Bronchial epithelial cell (primary cell): ENCODE data around the gene AUTS2. TPM values are rescaled to one million over a fixed set of nuclear protein-coding genes. Genes with fewer than 3 reads are reported as not detected.

Experiments
- DNase-seq: peaks from one replicate; pipeline ENCODE4 v3.0.0-alpha.2; 2010; ENCODE audit warnings: low read depth
- FAIRE-seq: peaks from 2 replicates; lab custom pipeline; 2011; peaks lifted over from hg19 to GRCh38; lab: Jason Lieb, UNC
- H3K27me3 ChIP-seq: 2 replicates; pipeline ENCODE4 v1.5.1; 2011; ENCODE audit warnings: low read length; ENCODE audit not compliant: control insufficient read depth, insufficient read depth
- H3K36me3 ChIP-seq: 2 replicates; pipeline ENCODE4 v1.5.1; 2011; ENCODE audit warnings: low read length; ENCODE audit not compliant: control insufficient read depth, insufficient read depth
- H3K4me3 ChIP-seq: 2 replicates; pipeline ENCODE4 v1.5.1; 2011; ENCODE audit warnings: mild to moderate bottlenecking, low read depth, low read length, control low read depth
- CTCF ChIP-seq: IDR thresholded peaks from 2 replicates; pipeline ENCODE4 v1.5.1; 2011; ENCODE audit warnings: mild to moderate bottlenecking, moderate library complexity, low read length, control low read depth, inconsistent platforms; ENCODE audit not compliant: insufficient read depth, severe bottlenecking
- total RNA-seq: library from RNA; depleted of rRNA; stranded (reverse); fragments of >200 nt; gene quantifications from 2 replicates; pipeline ENCODE4 v1.2.1, GENCODE V29; 2014

AUTS2 gene
- total RNA-seq, 1 donor from 2014 or later = 9.5 TPM

- FAIRE-seq = no peak
- TF ChIP-seq CTCF = peak; percentile 23
- DNase-seq = peak; percentile 24
- H3K36me3 ChIP-seq = peaks cover 21% of the 10 kb centered on the region
- H3K27me3 ChIP-seq = no peaks in the 10 kb centered on the region
- no peak overlapping the region for H3K4me3 ChIP-seq
Measured at GRCh38 chr7:70775570-70776156, 1177.4 kb downstream of the AUTS2 start.

- no peak for TF ChIP-seq CTCF
- H3K4me3 ChIP-seq = no peak overlapping the region
- FAIRE-seq (no peak), DNase-seq (no peak)
- peaks cover 21% of the 10 kb centered on the region for H3K36me3 ChIP-seq
- no peaks in the 10 kb centered on the region for H3K27me3 ChIP-seq
Measured at GRCh38 chr7:70776627-70777101, 1178.4 kb downstream of the AUTS2 start.

DNA sequence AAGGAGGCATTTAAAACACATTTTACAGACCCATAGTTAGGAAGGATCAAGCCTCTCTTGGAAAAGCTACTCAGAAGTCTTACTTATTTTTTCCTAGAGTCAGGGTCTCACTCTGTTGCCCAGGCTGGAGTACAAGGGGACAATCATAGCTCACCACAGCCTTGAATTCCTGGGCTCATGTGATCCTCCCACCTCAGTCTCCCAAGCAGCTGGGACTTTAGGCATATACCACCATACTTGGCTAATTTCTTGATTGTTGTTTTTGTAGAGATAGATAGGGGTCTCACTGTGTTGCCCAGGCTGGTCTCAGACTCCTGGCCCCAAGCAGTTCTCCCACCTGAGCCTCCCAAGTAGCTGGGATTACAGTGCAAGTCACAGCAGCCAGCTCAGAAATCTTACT is 1179.0 kb downstream of the AUTS2 start:
- no peak for DNase-seq
- Histone ChIP-seq H3K27me3 (no peaks in the 10 kb centered on the region), H3K36me3 (peaks cover 24% of the 10 kb centered on the region), H3K4me3 (no peak overlapping the region)
- FAIRE-seq = no peak
- no peak for TF ChIP-seq CTCF

DNA sequence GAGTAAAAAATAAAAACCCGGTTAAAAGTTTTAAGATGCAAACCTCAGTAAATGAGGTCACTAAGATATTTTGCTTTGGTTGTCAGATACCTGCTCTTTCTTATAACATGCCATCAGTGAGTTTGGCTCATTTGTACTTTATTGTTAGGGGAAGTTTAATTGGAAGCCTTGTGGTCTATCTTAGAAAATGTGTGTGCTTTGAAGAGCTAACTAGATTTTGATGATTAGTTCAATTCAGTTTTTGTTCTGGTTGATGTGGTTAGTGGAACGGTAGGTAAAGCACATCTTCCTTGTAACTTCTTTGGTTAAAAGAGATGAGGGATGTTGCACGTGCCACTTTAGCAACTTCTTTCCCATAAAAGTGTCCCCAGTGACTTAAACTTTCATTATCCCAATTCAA is 1180.3 kb downstream of the AUTS2 start:
- TF ChIP-seq CTCF = no peak
- no peak for FAIRE-seq
- Histone ChIP-seq H3K36me3 (peaks cover 22% of the 10 kb centered on the region), H3K4me3 (no peak overlapping the region), H3K27me3 (no peaks in the 10 kb centered on the region)
- no peak for DNase-seq

GRCh38 chr7:70779321-70779720 is 1181.0 kb downstream of the AUTS2 start:
- FAIRE-seq (no peak), DNase-seq (no peak)
- Histone ChIP-seq H3K27me3 (no peaks in the 10 kb centered on the region), H3K4me3 (no peak overlapping the region), H3K36me3 (peaks cover 17% of the 10 kb centered on the region)
- TF ChIP-seq CTCF = no peak

DNA sequence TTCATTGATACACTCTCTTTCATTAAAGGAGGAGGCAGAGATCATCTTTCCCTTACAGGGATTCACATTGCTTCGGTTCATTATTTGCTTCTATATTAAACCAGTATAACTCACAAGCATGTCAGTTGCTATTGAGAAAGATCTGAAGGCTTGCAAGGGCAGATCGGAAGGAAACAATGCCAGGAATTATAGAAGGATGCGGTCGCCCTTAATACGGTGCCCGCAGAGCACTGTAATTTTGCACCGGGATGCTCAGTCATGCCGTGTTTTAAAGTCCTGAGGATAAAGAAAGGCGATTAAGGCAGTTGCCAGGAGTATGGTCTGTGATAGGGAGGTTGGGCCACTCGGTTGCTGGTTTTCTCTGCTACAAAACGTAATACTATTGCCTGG is 1183.6 kb downstream of the AUTS2 start:
- Histone ChIP-seq H3K36me3 (peaks cover 22% of the 10 kb centered on the region), H3K27me3 (no peaks in the 10 kb centered on the region), H3K4me3 (no peak overlapping the region)
- no peak for TF ChIP-seq CTCF
- FAIRE-seq (no peak), DNase-seq (no peak)
